ENCODE data around the gene FOLH1. TPM values are rescaled to one million over a fixed set of nuclear protein-coding genes. Genes with fewer than 3 reads are reported as not detected.
"Not testable (repeated sequence)": the region's sequence is repeated elsewhere in the genome, so short reads cannot be mapped to it uniquely, and the experiment has no call there.

The FOLH1 gene
- total RNA-seq, 1 donor from 2014 or later, result 0.36 TPM

DNA sequence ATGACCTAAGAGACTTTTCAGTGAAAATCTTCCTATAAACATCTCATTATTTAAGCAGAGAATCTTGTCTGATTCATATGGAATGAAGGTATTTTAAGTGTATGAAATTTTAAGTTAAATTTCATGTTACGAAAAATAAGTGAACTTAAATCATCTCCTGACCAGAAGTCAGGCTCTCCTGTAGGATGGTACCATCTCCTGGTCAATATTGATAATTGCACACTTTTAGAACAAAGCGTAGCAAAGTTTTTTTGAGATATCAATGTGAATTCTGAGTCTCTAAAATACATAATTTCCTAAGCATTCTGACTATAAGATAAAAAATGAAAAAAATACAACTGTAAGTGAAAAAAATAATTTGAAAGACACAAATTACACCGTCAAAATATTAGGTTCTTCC lies 38.8 kb downstream of the FOLH1 start:
- not testable (repeated sequence) for H3K4me2 ChIP-seq (ENCODE audit: low read length); H3K27ac ChIP-seq (ENCODE audit: low read depth, low read length); H3K27ac Mint-ChIP-seq (ENCODE audit: unreplicated experiment); H3K9me3 ChIP-seq (ENCODE audit: insufficient read depth, low read depth, low read length); H3K4me1 ChIP-seq (ENCODE audit: insufficient read depth, low read length); H3K27me3 ChIP-seq (ENCODE audit: insufficient read depth, low read length); DNase-seq (ENCODE audit: low read depth); H3K4me3 ChIP-seq (ENCODE audit: insufficient read depth, low read depth, low read length); H3K9me3 Mint-ChIP-seq (ENCODE audit: unreplicated experiment); FAIRE-seq; H2AFZ ChIP-seq (ENCODE audit: low read depth, low read length); H3K4me1 Mint-ChIP-seq (ENCODE audit: low read depth, unreplicated experiment); H4K20me1 ChIP-seq (ENCODE audit: insufficient read depth, low read length); H3K9ac ChIP-seq (ENCODE audit: low read length); H3K4me3 Mint-ChIP-seq (ENCODE audit: unreplicated experiment); H3K79me2 ChIP-seq (ENCODE audit: insufficient read depth, low read length); H3K36me3 Mint-ChIP-seq (ENCODE audit: low read depth, unreplicated experiment); H3K27me3 Mint-ChIP-seq (ENCODE audit: low read depth, unreplicated experiment); H3K36me3 ChIP-seq (ENCODE audit: insufficient read depth, low read length)

DNA sequence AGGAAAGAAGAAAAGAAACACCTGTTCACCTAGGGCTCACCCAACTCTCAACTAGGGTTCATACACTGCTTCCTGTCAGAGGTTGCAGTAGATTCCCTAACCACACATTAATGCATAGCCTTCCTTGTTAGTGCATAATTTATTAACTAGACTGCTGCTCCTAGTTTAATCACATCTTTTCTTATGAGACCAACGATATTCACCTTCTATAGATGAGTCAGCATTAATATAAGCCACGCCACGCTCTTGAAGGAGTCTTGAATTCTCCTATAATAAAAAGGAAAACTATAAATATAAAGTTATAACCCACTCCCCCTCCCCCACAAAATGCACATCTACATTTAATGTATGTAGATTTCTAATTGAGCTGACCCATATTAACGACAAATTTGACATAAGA lies 39.4 kb downstream of the FOLH1 start:
- H3K27ac Mint-ChIP-seq (ENCODE audit: unreplicated experiment); H3K4me3 ChIP-seq (ENCODE audit: insufficient read depth, low read depth, low read length); H3K4me1 Mint-ChIP-seq (ENCODE audit: low read depth, unreplicated experiment); H3K27me3 Mint-ChIP-seq (ENCODE audit: low read depth, unreplicated experiment); H4K20me1 ChIP-seq (ENCODE audit: insufficient read depth, low read length); DNase-seq (ENCODE audit: low read depth); H3K9me3 Mint-ChIP-seq (ENCODE audit: unreplicated experiment); H3K4me2 ChIP-seq (ENCODE audit: low read length); H3K27ac ChIP-seq (ENCODE audit: low read depth, low read length); H3K79me2 ChIP-seq (ENCODE audit: insufficient read depth, low read length); H3K9me3 ChIP-seq (ENCODE audit: insufficient read depth, low read depth, low read length); H3K4me3 Mint-ChIP-seq (ENCODE audit: unreplicated experiment); H3K27me3 ChIP-seq (ENCODE audit: insufficient read depth, low read length); H3K36me3 ChIP-seq (ENCODE audit: insufficient read depth, low read length); H3K36me3 Mint-ChIP-seq (ENCODE audit: low read depth, unreplicated experiment); H3K4me1 ChIP-seq (ENCODE audit: insufficient read depth, low read length); H3K9ac ChIP-seq (ENCODE audit: low read length); FAIRE-seq; H2AFZ ChIP-seq (ENCODE audit: low read depth, low read length): not testable (repeated sequence)

DNA sequence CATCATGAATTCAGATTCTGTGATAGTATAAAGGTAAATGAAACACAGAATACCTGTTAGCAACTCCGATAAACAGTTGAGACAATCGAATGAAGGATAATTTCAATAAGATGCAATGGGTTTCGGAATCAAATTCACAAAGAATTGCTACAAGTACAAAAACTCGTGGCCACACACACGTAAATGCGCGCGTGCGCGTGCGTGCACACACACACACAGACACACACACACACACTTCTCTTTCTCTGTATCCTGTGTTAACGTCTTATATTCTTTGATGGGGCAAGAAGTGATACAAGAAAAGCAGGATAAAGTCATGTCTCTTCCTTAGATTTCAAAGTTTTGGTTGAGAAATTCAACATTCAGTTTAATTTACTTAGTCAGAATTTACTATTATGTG lies 57.2 kb downstream of the FOLH1 start:
- H4K20me1 ChIP-seq (ENCODE audit: insufficient read depth, low read length), result no peaks in the 10 kb centered on the region
- H3K36me3 ChIP-seq (ENCODE audit: insufficient read depth, low read length), result no peaks in the 10 kb centered on the region
- Mint-ChIP-seq H3K9me3 (ENCODE audit: unreplicated experiment) (no peaks in the 10 kb centered on the region), H3K27me3 (ENCODE audit: low read depth, unreplicated experiment) (no peaks in the 10 kb centered on the region), H3K4me1 (ENCODE audit: low read depth, unreplicated experiment) (no peaks in the 10 kb centered on the region), H3K4me3 (ENCODE audit: unreplicated experiment) (no peak overlapping the region), H3K27ac (ENCODE audit: unreplicated experiment) (no peak overlapping the region), H3K36me3 (ENCODE audit: low read depth, unreplicated experiment) (no peaks in the 10 kb centered on the region)
- no peak overlapping the region for H3K4me3 ChIP-seq (ENCODE audit: insufficient read depth, low read depth, low read length)
- H3K9me3 ChIP-seq (ENCODE audit: insufficient read depth, low read depth, low read length), result no peaks in the 10 kb centered on the region
- no peak for DNase-seq (ENCODE audit: low read depth)
- no peak for FAIRE-seq
- no peak for TF ChIP-seq EZH2 (IDR thresholded peaks at IDR 0.05; ENCODE audit: insufficient read depth, low read length)
- TF ChIP-seq, protein P1, sequence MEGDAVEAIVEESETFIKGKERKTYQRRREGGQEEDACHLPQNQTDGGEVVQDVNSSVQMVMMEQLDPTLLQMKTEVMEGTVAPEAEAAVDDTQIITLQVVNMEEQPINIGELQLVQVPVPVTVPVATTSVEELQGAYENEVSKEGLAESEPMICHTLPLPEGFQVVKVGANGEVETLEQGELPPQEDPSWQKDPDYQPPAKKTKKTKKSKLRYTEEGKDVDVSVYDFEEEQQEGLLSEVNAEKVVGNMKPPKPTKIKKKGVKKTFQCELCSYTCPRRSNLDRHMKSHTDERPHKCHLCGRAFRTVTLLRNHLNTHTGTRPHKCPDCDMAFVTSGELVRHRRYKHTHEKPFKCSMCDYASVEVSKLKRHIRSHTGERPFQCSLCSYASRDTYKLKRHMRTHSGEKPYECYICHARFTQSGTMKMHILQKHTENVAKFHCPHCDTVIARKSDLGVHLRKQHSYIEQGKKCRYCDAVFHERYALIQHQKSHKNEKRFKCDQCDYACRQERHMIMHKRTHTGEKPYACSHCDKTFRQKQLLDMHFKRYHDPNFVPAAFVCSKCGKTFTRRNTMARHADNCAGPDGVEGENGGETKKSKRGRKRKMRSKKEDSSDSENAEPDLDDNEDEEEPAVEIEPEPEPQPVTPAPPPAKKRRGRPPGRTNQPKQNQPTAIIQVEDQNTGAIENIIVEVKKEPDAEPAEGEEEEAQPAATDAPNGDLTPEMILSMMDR (IDR thresholded peaks at IDR 0.05; ENCODE audit: insufficient read depth, low read depth, low read length), result no peak
- no peak overlapping the region for H3K9ac ChIP-seq (ENCODE audit: low read length)
- no peaks in the 10 kb centered on the region for H3K27me3 ChIP-seq (ENCODE audit: insufficient read depth, low read length)
- H3K79me2 ChIP-seq (ENCODE audit: insufficient read depth, low read length), result no peaks in the 10 kb centered on the region
- H2AFZ ChIP-seq (ENCODE audit: low read depth, low read length), result no peak overlapping the region
- no peak overlapping the region for H3K4me2 ChIP-seq (ENCODE audit: low read length)
- no peaks in the 10 kb centered on the region for H3K4me1 ChIP-seq (ENCODE audit: insufficient read depth, low read length)
- no peak overlapping the region for H3K27ac ChIP-seq (ENCODE audit: low read depth, low read length)

DNA sequence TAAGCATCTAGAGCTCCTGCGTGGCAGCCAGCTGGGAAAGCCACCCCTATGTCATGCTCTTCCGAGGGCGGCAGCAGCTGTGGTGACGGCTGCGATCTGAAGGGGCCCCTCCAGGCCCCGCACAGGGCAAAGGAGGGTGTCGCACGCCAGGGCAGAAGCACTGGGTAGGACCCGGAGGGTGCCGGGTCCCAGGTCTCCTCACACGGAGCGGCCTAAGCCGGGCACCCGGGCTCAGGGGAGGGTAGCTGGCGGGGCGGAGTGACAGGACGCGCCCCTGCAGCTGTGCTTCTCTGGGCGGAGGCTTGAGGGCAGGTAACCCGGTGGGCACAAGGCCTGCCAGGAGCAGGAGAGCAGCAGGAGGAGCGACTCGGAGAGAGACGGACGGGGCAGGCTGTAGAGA lies 106.0 kb downstream of the FOLH1 start:
- H3K4me3 Mint-ChIP-seq (ENCODE audit: unreplicated experiment); H3K4me1 Mint-ChIP-seq (ENCODE audit: low read depth, unreplicated experiment); H4K20me1 ChIP-seq (ENCODE audit: insufficient read depth, low read length); H3K27me3 Mint-ChIP-seq (ENCODE audit: low read depth, unreplicated experiment); H3K4me2 ChIP-seq (ENCODE audit: low read length); H2AFZ ChIP-seq (ENCODE audit: low read depth, low read length); H3K4me3 ChIP-seq (ENCODE audit: insufficient read depth, low read depth, low read length); H3K9me3 ChIP-seq (ENCODE audit: insufficient read depth, low read depth, low read length); H3K27ac ChIP-seq (ENCODE audit: low read depth, low read length); H3K27ac Mint-ChIP-seq (ENCODE audit: unreplicated experiment); FAIRE-seq; H3K9ac ChIP-seq (ENCODE audit: low read length); H3K36me3 ChIP-seq (ENCODE audit: insufficient read depth, low read length); H3K79me2 ChIP-seq (ENCODE audit: insufficient read depth, low read length); H3K36me3 Mint-ChIP-seq (ENCODE audit: low read depth, unreplicated experiment); H3K27me3 ChIP-seq (ENCODE audit: insufficient read depth, low read length); H3K4me1 ChIP-seq (ENCODE audit: insufficient read depth, low read length); DNase-seq (ENCODE audit: low read depth): not testable (repeated sequence)
- H3K9me3 Mint-ChIP-seq (ENCODE audit: unreplicated experiment), result peaks cover 12% of the 10 kb centered on the region

Other genes starting within 250 kb of the FOLH1 start
- gene TRIM51G, start 224.7 kb downstream of the FOLH1 start, total RNA-seq, result not detected in 2 replicates
- not detected in 2 replicates for gene TRIM49B, start 179.8 kb downstream of the FOLH1 start, total RNA-seq
- not detected in 2 replicates for gene TRIM64C, start 149.5 kb downstream of the FOLH1 start, total RNA-seq